OCI-LY7 (cell line): ENCODE data around the gene PBX1. TPM values are rescaled to one million over a fixed set of nuclear protein-coding genes. Genes with fewer than 3 reads are reported as not detected.

ENCODE experiments used
- BruUV-seq: library from RNA; stranded (reverse); fragments of 400-500 nt; replicated peaks from 2 replicates; lab custom pipeline; 2021; lab: Mats Ljungman, UMichigan
- CTCF ChIA-PET: fragments of 300-600 bp; sonication (Branson Sonifier 250); formaldehyde crosslinking; loops from one replicate; lab custom pipeline; 2022; ENCODE audit warnings: antibody characterized with exemption; ENCODE audit not compliant: unreplicated experiment; lab: Charles Lee
- POLR2A ChIA-PET: fragments of 300-600 bp; sonication (Branson Sonifier 250); formaldehyde crosslinking; loops from one replicate; lab custom pipeline; 2022; ENCODE audit warnings: antibody characterized with exemption; lab: Charles Lee
- DNase-seq: peaks from one replicate; pipeline ENCODE4 v3.0.0-alpha.2; 2015; ENCODE audit warnings: low spot score
- H2AFZ ChIP-seq: fragments of 200-600 bp; sonication (generic), shearing (Covaris generic); 2 replicates; pipeline ENCODE4 v1.6.1; 2014; ENCODE audit warnings: mild to moderate bottlenecking, antibody characterized with exemption, low read length, moderate library complexity
- H3K27ac ChIP-seq: fragments of 200-600 bp; sonication (generic); 2 replicates; pipeline ENCODE4 v1.5.1; 2014; ENCODE audit warnings: mixed run types, low read depth, mild to moderate bottlenecking, moderate library complexity, low read length, inconsistent platforms; ENCODE audit not compliant: poor library complexity, severe bottlenecking
- H3K36me3 ChIP-seq: fragments of 200-600 bp; sonication (generic); 2 replicates; pipeline ENCODE4 v1.6.1; 2014; ENCODE audit warnings: mild to moderate bottlenecking, antibody characterized with exemption, low read length, moderate library complexity, mixed read lengths; ENCODE audit not compliant: insufficient read depth
- H3K4me1 ChIP-seq: fragments of 200-600 bp; sonication (generic); 2 replicates; pipeline ENCODE4 v1.5.1; 2014; ENCODE audit warnings: mild to moderate bottlenecking, low read length; ENCODE audit not compliant: insufficient read depth, poor library complexity, severe bottlenecking
- H3K4me2 ChIP-seq: fragments of 200-600 bp; sonication (generic); 2 replicates; pipeline ENCODE4 v1.6.1; 2014; ENCODE audit warnings: mild to moderate bottlenecking, low read length
- H3K4me3 ChIP-seq: fragments of 200-600 bp; sonication (generic); 2 replicates; pipeline ENCODE4 v1.5.1; 2014; ENCODE audit warnings: mild to moderate bottlenecking, low read depth, low read length; ENCODE audit not compliant: poor library complexity, severe bottlenecking
- H3K79me2 ChIP-seq: fragments of 200-600 bp; sonication (generic); 2 replicates; pipeline ENCODE4 v1.6.1; 2016; ENCODE audit warnings: low read depth, mild to moderate bottlenecking, low read length, moderate library complexity, mixed read lengths; ENCODE audit not compliant: insufficient read depth
- H3K9me2 ChIP-seq: fragments of 200-600 bp; sonication (generic); 2 replicates; pipeline ENCODE4 v1.6.1; 2016; ENCODE audit warnings: mild to moderate bottlenecking, low read length, mixed read lengths; ENCODE audit not compliant: insufficient read depth
- H3K9me3 ChIP-seq: fragments of 200-600 bp; sonication (generic); 2 replicates; pipeline ENCODE4 v1.6.1; 2014; ENCODE audit warnings: mild to moderate bottlenecking, mixed run types, low read length, mixed read lengths
- H4K20me1 ChIP-seq: fragments of 200-600 bp; sonication (generic); 2 replicates; pipeline ENCODE4 v1.6.1; 2014; ENCODE audit warnings: mild to moderate bottlenecking, antibody characterized with exemption, low read length, moderate library complexity, mixed read lengths; ENCODE audit not compliant: insufficient read depth
- EZH2phosphoT487 ChIP-seq: fragments of 200-600 bp; sonication (generic); IDR thresholded peaks from 2 replicates; pipeline ENCODE4 v1.6.1; 2018; ENCODE audit warnings: low read depth, borderline replicate concordance, mild to moderate bottlenecking, mixed run types, antibody characterized with exemption, low read length, moderate library complexity, mixed read lengths
- intact Hi-C: fragments of 100-400 bp; cut with micrococcal nuclease; formaldehyde crosslinking; loops from one replicate; pipeline ENCODE4 v1.10.0; 2022; ENCODE audit not compliant: unreplicated experiment
- total RNA-seq, 2 experiments: library from RNA; depleted of rRNA in 1 of 2; stranded (reverse); fragments of >200 nt in 1 of 2; shearing (Covaris generic) in 1 of 2; gene quantifications; 2 replicates each; pipeline ENCODE4 v1.2.3, GENCODE V29; 2014 to 2022
- TF ChIP-seq, protein P1 (sequence below): fragments of 200-600 bp; sonication (generic); conservative IDR thresholded peaks from 2 replicates; pipeline ENCODE4 v1.5.1; 2014; ENCODE audit warnings: mild to moderate bottlenecking, antibody characterized with exemption, low read length, moderate library complexity, mixed read lengths

The PBX1 gene
- total RNA-seq, 2 experiments from 2014 or later = not detected

DNA sequence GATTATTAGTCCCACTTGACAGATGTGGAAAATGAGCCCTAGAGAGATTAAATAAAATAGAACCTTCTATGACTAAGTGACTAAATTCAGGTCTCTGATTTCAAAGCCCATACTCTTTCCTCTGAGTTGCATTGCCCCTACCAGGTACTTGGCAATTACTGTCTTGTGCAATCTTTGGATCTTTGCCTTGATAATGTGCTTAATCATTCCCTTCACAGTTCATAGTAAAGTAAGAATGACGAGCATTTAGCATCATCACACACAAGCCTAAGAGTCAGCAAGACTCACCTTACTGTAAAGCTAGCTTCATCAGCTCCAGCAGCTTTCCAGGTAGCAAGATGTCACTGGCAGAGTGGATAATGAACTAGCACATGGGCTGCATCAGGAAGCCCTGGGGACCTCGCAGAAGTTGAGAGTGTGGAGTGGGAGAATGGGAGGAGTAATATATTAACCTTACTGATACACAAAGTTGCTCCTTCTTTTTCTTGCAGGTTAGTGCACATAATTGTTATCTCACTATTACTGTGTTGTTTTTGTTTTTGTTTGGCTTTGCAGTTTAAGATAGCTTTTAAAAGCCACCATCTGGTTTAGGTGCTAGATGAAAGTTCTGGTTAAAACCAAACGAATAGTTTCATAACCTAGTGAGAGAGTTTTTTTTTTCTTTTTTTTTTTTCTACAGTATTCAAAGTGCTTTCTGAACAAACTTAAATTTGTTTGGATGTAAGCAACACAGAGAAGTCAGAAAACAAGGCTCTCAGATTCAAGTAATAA, 71.8 kb downstream of the PBX1 start:
- Histone ChIP-seq H3K79me2 (no peaks in the 10 kb centered on the region), H3K27ac (no peak overlapping the region), H3K4me3 (no peak overlapping the region), H3K4me1 (no peaks in the 10 kb centered on the region), H3K36me3 (no peaks in the 10 kb centered on the region), H2AFZ (no peak overlapping the region), H3K9me3 (no peaks in the 10 kb centered on the region), H4K20me1 (no peaks in the 10 kb centered on the region), H3K9me2 (no peaks in the 10 kb centered on the region), H3K4me2 (no peak overlapping the region)
- TF ChIP-seq EZH2phosphoT487 = no peak
- TF ChIP-seq, protein P1, sequence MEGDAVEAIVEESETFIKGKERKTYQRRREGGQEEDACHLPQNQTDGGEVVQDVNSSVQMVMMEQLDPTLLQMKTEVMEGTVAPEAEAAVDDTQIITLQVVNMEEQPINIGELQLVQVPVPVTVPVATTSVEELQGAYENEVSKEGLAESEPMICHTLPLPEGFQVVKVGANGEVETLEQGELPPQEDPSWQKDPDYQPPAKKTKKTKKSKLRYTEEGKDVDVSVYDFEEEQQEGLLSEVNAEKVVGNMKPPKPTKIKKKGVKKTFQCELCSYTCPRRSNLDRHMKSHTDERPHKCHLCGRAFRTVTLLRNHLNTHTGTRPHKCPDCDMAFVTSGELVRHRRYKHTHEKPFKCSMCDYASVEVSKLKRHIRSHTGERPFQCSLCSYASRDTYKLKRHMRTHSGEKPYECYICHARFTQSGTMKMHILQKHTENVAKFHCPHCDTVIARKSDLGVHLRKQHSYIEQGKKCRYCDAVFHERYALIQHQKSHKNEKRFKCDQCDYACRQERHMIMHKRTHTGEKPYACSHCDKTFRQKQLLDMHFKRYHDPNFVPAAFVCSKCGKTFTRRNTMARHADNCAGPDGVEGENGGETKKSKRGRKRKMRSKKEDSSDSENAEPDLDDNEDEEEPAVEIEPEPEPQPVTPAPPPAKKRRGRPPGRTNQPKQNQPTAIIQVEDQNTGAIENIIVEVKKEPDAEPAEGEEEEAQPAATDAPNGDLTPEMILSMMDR = no peak
- intact Hi-C loops = no loop called here
- BruUV-seq = no TSS peak
- POLR2A ChIA-PET = no interaction called here
- CTCF ChIA-PET = no interaction called here
- no peak for DNase-seq

DNA sequence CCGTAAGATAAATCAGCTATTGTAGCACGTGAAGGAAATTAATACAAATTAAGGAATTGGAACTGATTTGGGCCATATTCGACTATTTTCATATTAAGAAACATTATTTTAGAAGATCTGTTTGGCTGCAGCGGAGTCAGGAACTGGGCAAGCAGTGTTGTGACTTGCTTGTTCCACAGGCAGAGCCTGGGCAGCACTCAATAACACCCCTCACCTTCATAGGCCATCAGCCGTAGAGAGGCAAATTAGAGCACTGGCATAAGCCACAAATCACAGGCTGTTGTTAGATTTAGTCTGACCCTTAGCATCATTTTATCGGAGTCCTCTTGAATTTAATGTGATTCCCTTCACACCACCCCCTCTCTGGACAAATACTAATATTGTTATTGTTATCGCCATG, 72.8 kb downstream of the PBX1 start:
- no TSS peak for BruUV-seq
- no peaks in the 10 kb centered on the region for H3K4me1 ChIP-seq
- intact Hi-C loops = no loop called here
- no peak overlapping the region for H3K4me2 ChIP-seq
- H2AFZ ChIP-seq = no peak overlapping the region
- DNase-seq = no peak
- H3K79me2 ChIP-seq = no peaks in the 10 kb centered on the region
- no peaks in the 10 kb centered on the region for H3K36me3 ChIP-seq
- no peak for TF ChIP-seq EZH2phosphoT487
- TF ChIP-seq, protein P1 = no peak
- H3K9me2 ChIP-seq = no peaks in the 10 kb centered on the region
- no peaks in the 10 kb centered on the region for H3K9me3 ChIP-seq
- POLR2A ChIA-PET = no interaction called here
- no peaks in the 10 kb centered on the region for H4K20me1 ChIP-seq
- no peak overlapping the region for H3K27ac ChIP-seq
- no peak overlapping the region for H3K4me3 ChIP-seq
- CTCF ChIA-PET = no interaction called here

DNA sequence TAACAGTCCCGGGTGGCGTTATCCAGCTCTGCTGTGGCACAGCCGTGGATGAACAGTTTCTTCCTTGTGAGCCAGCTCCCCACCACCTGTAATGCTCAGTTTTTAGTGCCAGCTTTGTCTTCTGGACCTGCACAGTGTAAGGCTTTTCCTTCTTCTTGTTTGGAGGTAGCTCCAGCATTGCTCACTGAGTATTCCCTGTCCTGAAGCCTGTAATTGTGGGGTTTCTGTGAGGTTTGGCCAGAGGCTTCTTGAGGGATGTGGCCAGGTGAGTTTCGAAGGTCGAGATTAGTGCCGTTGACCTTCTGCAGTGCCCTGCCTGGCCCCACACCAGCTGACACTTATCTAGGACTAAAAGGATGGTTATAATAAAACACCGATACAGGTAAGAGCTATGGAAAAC, 75.0 kb downstream of the PBX1 start:
- DNase-seq = no peak
- no peaks in the 10 kb centered on the region for H3K4me1 ChIP-seq
- H3K4me2 ChIP-seq = no peak overlapping the region
- intact Hi-C loops = no loop called here
- CTCF ChIA-PET = no interaction called here
- H4K20me1 ChIP-seq = no peaks in the 10 kb centered on the region
- POLR2A ChIA-PET = no interaction called here
- no peaks in the 10 kb centered on the region for H3K9me3 ChIP-seq
- no peak overlapping the region for H3K27ac ChIP-seq
- no peaks in the 10 kb centered on the region for H3K36me3 ChIP-seq
- no TSS peak for BruUV-seq
- H2AFZ ChIP-seq = no peak overlapping the region
- no peaks in the 10 kb centered on the region for H3K79me2 ChIP-seq
- no peaks in the 10 kb centered on the region for H3K9me2 ChIP-seq
- no peak overlapping the region for H3K4me3 ChIP-seq
- TF ChIP-seq, protein P1 = no peak
- TF ChIP-seq EZH2phosphoT487 = no peak
